ENCODE data around the gene PRKCQ.

- TF ChIP-seq CTCF (IDR thresholded peaks at IDR 0.05): no peak
- TF ChIP-seq POLR2A (IDR thresholded peaks at IDR 0.05): no peak
Observed at GRCh38 chr10:6491841-6492609, 88.1 kb downstream of the PRKCQ start.

Data from uterus (tissue), 2 donors.